OCI-LY1 (cell line): ENCODE results near the gene KLK13.

Source experiments
- H2AFZ ChIP-seq: fragments of 200-600 bp; sonication (generic), shearing (Covaris generic); 2 replicates; pipeline ENCODE4 v1.6.0; 2014; ENCODE audit warnings: antibody characterized with exemption, mild to moderate bottlenecking, low read length
- H3F3A ChIP-seq: fragments of 200-600 bp; sonication (generic), shearing (Covaris generic); 2 replicates; pipeline ENCODE4 v1.6.0; 2014; ENCODE audit warnings: mild to moderate bottlenecking, antibody characterized with exemption, low read length, moderate library complexity; ENCODE audit not compliant: insufficient read depth
- H3K27ac ChIP-seq: fragments of 200-600 bp; sonication (generic); 2 replicates; pipeline ENCODE4 v1.5.1; 2014; ENCODE audit warnings: low read length, mixed run types, mild to moderate bottlenecking, low read depth; ENCODE audit not compliant: poor library complexity, severe bottlenecking
- H3K27me3 ChIP-seq: fragments of 200-600 bp; sonication (generic); 2 replicates; pipeline ENCODE4 v1.6.0; 2014; ENCODE audit warnings: antibody characterized with exemption, mild to moderate bottlenecking, low read length, moderate library complexity; ENCODE audit not compliant: insufficient read depth
- H3K36me3 ChIP-seq: fragments of 200-600 bp; sonication (generic); 2 replicates; pipeline ENCODE4 v1.6.1; 2014; ENCODE audit warnings: mild to moderate bottlenecking, antibody characterized with exemption, low read length, moderate library complexity, mixed read lengths; ENCODE audit not compliant: insufficient read depth
- H3K4me1 ChIP-seq: fragments of 200-600 bp; sonication (generic); 2 replicates; pipeline ENCODE4 v1.5.1; 2014; ENCODE audit warnings: mild to moderate bottlenecking, low read length, moderate library complexity; ENCODE audit not compliant: insufficient read depth, severe bottlenecking
- H3K4me2 ChIP-seq: fragments of 200-600 bp; sonication (generic), shearing (Covaris generic); 2 replicates; pipeline ENCODE4 v1.6.1; 2014; ENCODE audit warnings: low read length
- H3K4me3 ChIP-seq: fragments of 200-600 bp; sonication (generic); 2 replicates; pipeline ENCODE4 v1.5.1; 2014; ENCODE audit warnings: low read length, low read depth, mild to moderate bottlenecking, mixed read lengths; ENCODE audit not compliant: poor library complexity, severe bottlenecking
- H3K79me2 ChIP-seq: fragments of 200-600 bp; shearing (Covaris generic); 2 replicates; pipeline ENCODE4 v1.6.1; 2016; ENCODE audit warnings: mixed run types, low read length, mixed read lengths; ENCODE audit not compliant: insufficient read depth
- H3K9ac ChIP-seq: fragments of 200-600 bp; sonication (generic), shearing (Covaris generic); 2 replicates; pipeline ENCODE4 v1.6.1; 2014; ENCODE audit warnings: mild to moderate bottlenecking, low read length, mixed read lengths
- H3K9me2 ChIP-seq: fragments of 200-600 bp; sonication (generic), shearing (Covaris generic); 2 replicates; pipeline ENCODE4 v1.6.1; 2014; ENCODE audit warnings: low read depth, mild to moderate bottlenecking, low read length, mixed read lengths
- H3K9me3 ChIP-seq: fragments of 200-600 bp; shearing (Covaris generic); 2 replicates; pipeline ENCODE4 v1.6.1; 2014; ENCODE audit warnings: low read length, mixed read lengths
- H4K20me1 ChIP-seq: fragments of 200-600 bp; sonication (generic), shearing (Covaris generic); 2 replicates; pipeline ENCODE4 v1.6.0; 2016; ENCODE audit warnings: mild to moderate bottlenecking, low read length; ENCODE audit not compliant: insufficient read depth
- EZH2 ChIP-seq: fragments of 200-600 bp; sonication (generic), shearing (Covaris generic); IDR thresholded peaks from 2 replicates; pipeline ENCODE4 v1.8.0; 2017; ENCODE audit warnings: borderline replicate concordance, mixed run types, mild to moderate bottlenecking, antibody characterized with exemption, low read length, moderate library complexity, mixed read lengths
- TF ChIP-seq, protein P1 (sequence below): fragments of 200-600 bp; sonication (generic), shearing (Covaris generic); IDR thresholded peaks from 2 replicates; pipeline ENCODE4 v1.5.1; 2017; ENCODE audit warnings: mild to moderate bottlenecking, antibody characterized with exemption, low read length, moderate library complexity, mixed read lengths

Gene KLK13

GRCh38 chr19:51029718-51030117 is 35.2 kb downstream of the KLK13 start:
- Histone ChIP-seq H3K9ac (no peak overlapping the region), H3K9me3 (no peaks in the 10 kb centered on the region), H3K79me2 (no peaks in the 10 kb centered on the region), H3K4me1 (no peaks in the 10 kb centered on the region), H2AFZ (no peak overlapping the region), H3K4me3 (no peak overlapping the region), H3F3A (no peaks in the 10 kb centered on the region), H3K9me2 (no peaks in the 10 kb centered on the region), H3K27ac (no peak overlapping the region), H3K27me3 (no peaks in the 10 kb centered on the region; the same call in 1 of the 2 replicates), H4K20me1 (no peaks in the 10 kb centered on the region), H3K4me2 (no peak overlapping the region), H3K36me3 (no peaks in the 10 kb centered on the region)
- TF ChIP-seq, protein P1, sequence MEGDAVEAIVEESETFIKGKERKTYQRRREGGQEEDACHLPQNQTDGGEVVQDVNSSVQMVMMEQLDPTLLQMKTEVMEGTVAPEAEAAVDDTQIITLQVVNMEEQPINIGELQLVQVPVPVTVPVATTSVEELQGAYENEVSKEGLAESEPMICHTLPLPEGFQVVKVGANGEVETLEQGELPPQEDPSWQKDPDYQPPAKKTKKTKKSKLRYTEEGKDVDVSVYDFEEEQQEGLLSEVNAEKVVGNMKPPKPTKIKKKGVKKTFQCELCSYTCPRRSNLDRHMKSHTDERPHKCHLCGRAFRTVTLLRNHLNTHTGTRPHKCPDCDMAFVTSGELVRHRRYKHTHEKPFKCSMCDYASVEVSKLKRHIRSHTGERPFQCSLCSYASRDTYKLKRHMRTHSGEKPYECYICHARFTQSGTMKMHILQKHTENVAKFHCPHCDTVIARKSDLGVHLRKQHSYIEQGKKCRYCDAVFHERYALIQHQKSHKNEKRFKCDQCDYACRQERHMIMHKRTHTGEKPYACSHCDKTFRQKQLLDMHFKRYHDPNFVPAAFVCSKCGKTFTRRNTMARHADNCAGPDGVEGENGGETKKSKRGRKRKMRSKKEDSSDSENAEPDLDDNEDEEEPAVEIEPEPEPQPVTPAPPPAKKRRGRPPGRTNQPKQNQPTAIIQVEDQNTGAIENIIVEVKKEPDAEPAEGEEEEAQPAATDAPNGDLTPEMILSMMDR = no peak
- TF ChIP-seq EZH2 = no peak

DNA sequence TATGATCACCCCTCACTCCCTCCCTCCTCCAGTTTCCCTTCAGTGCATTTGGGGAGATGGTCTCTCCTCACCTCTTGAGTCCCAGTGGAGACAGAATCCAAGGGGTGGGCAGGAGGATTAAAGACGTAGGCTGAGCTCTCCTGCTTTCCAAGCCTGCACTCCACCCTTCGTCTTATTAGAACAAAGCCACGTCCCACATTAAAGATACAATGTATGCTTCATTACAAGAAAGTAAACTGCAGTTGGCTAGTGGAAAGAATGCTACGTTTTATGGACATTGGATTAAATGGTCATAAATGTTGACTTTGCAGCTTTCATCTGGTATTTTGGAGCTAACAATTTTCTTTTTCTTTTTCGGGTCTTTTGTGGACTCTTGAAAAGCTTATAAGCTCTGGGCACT is 37.0 kb downstream of the KLK13 start:
- Histone ChIP-seq H3K9ac (no peak overlapping the region), H3K27me3 (no peaks in the 10 kb centered on the region; the same call in 1 of the 2 replicates), H3K9me2 (no peaks in the 10 kb centered on the region), H4K20me1 (no peaks in the 10 kb centered on the region), H3K9me3 (no peaks in the 10 kb centered on the region), H3K27ac (no peak overlapping the region), H3K4me2 (no peak overlapping the region), H3K4me1 (no peaks in the 10 kb centered on the region), H3K79me2 (no peaks in the 10 kb centered on the region), H3K36me3 (no peaks in the 10 kb centered on the region), H3K4me3 (no peak overlapping the region), H2AFZ (no peak overlapping the region), H3F3A (no peaks in the 10 kb centered on the region)
- TF ChIP-seq EZH2 = no peak
- TF ChIP-seq, protein P1 = no peak

DNA sequence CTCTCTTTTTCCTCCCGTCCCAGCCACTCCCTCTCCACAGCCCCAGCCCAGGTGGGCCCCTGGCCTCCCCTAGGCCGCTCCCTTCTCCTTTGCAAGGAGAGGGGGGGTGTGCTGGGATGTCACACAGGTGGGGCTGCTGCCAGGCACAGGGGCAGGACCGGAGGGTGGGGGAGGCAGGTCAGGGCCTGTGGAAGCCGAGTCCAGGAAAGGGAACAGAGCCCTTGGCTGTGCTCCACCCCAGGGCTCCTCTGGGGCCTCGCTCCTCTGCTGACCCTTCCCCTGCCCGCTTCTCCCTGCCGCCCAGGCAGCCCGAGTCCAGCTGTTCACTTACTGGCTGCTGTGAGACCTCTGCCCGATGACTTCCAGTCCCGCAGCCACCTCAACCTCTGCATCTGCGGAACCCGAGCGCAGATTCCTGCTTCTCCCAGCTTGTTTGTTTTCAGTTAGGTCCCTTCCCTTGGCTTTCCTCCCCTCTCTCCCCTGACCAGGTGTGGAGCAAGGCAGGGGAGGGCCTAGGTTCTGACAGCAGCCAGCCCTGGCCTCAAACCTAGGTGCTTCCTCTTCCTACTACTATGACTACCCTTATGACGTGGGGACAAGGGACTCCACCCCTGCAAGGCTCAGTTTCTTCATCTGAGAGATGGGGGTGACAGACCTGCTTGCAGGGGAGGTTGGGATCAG is 37.6 kb downstream of the KLK13 start:
- Histone ChIP-seq H4K20me1 (no peaks in the 10 kb centered on the region), H3K27me3 (no peaks in the 10 kb centered on the region; the same call in 1 of the 2 replicates)

More for the DNA sequence above, 37.6 kb downstream of the KLK13 start:
- TF ChIP-seq EZH2 = no peak
- TF ChIP-seq, protein P1 = no peak
- Histone ChIP-seq H3K9me2 (no peaks in the 10 kb centered on the region), H3K4me3 (no peak overlapping the region), H3K9ac (no peak overlapping the region), H3K4me1 (no peaks in the 10 kb centered on the region), H3K4me2 (no peak overlapping the region), H3F3A (no peaks in the 10 kb centered on the region), H3K79me2 (no peaks in the 10 kb centered on the region), H3K9me3 (no peaks in the 10 kb centered on the region), H2AFZ (no peak overlapping the region), H3K27ac (no peak overlapping the region), H3K36me3 (no peaks in the 10 kb centered on the region)
